Neural progenitor cell (in vitro differentiated cells): Measurements from ENCODE around the gene PLOD3. TPM values are rescaled to one million over a fixed set of nuclear protein-coding genes. Genes with fewer than 3 reads are reported as not detected.

Experiments
- DNase-seq: peaks from one replicate; pipeline ENCODE4 v3.0.0-alpha.2; 2016; ENCODE audit warnings: low spot score
- H2AFZ ChIP-seq: fragments of 200-600 bp; sonication (generic); replicated peaks from 2 replicates; pipeline ENCODE4 v1.6.1; 2016; ENCODE audit warnings: antibody characterized with exemption
- H3F3A ChIP-seq: fragments of 200-600 bp; sonication (generic); 2 replicates; pipeline ENCODE4 v1.6.1; 2016; ENCODE audit warnings: antibody characterized with exemption, low read depth
- H3K27ac ChIP-seq: fragments of 200-600 bp; sonication (generic); 2 replicates; pipeline ENCODE4 v1.5.1; 2016; ENCODE audit warnings: mild to moderate bottlenecking
- H3K27me3 ChIP-seq: fragments of 200-600 bp; sonication (generic); 2 replicates; pipeline ENCODE4 v1.6.1; 2016; ENCODE audit warnings: mild to moderate bottlenecking, moderate library complexity
- H3K36me3 ChIP-seq: fragments of 200-600 bp; sonication (generic); 2 replicates; pipeline ENCODE4 v1.5.1; 2016
- H3K4me1 ChIP-seq: fragments of 200-600 bp; sonication (generic); 2 replicates; pipeline ENCODE4 v1.6.1; 2016; ENCODE audit warnings: mixed run types
- H3K4me2 ChIP-seq: fragments of 200-600 bp; sonication (generic); 2 replicates; pipeline ENCODE4 v1.6.1; 2016
- H3K4me3 ChIP-seq: fragments of 200-600 bp; sonication (generic); 2 replicates; pipeline ENCODE4 v1.5.1; 2016
- H3K79me2 ChIP-seq: fragments of 200-600 bp; sonication (generic); 2 replicates; pipeline ENCODE4 v1.6.1; 2016; ENCODE audit warnings: low read depth
- H3K9ac ChIP-seq: fragments of 200-600 bp; sonication (generic); 2 replicates; pipeline ENCODE4 v1.6.1; 2016
- H3K9me3 ChIP-seq: fragments of 200-600 bp; sonication (generic); 2 replicates; pipeline ENCODE4 v1.5.1; 2016; ENCODE audit warnings: low read depth
- H4K20me1 ChIP-seq: fragments of 200-600 bp; sonication (generic); 2 replicates; pipeline ENCODE4 v1.6.1; 2016; ENCODE audit warnings: low read depth
- H3K27ac Mint-ChIP-seq: 3 replicates; pipeline ENCODE4 v1.8.0; 2021; ENCODE audit warnings: mixed read lengths
- H3K27me3 Mint-ChIP-seq: 2 replicates; pipeline ENCODE4 v1.8.0; 2022; ENCODE audit warnings: low read depth, mild to moderate bottlenecking, inconsistent platforms, moderate library complexity, mixed read lengths; ENCODE audit not compliant: insufficient read depth
- H3K36me3 Mint-ChIP-seq: 3 replicates; pipeline ENCODE4 v1.8.0; 2021; ENCODE audit warnings: mixed read lengths
- H3K4me1 Mint-ChIP-seq: 3 replicates; pipeline ENCODE4 v1.8.0; 2021; ENCODE audit warnings: mixed read lengths
- H3K4me3 Mint-ChIP-seq: 3 replicates; pipeline ENCODE4 v1.8.0; 2021; ENCODE audit warnings: mild to moderate bottlenecking, moderate library complexity, mixed read lengths
- H3K9me3 Mint-ChIP-seq: 3 replicates; pipeline ENCODE4 v1.8.0; 2020; ENCODE audit warnings: mixed read lengths
- EZH2 ChIP-seq: fragments of 200-600 bp; sonication (generic); IDR thresholded peaks from 2 replicates; pipeline ENCODE4 v1.6.1; 2017; ENCODE audit warnings: antibody characterized with exemption, mild to moderate bottlenecking, moderate library complexity
- EZH2phosphoT487 ChIP-seq: fragments of 200-600 bp; sonication (generic); IDR thresholded peaks from 2 replicates; pipeline ENCODE4 v1.6.1; 2017; ENCODE audit warnings: antibody characterized with exemption
- total RNA-seq: library from RNA; depleted of rRNA; stranded (reverse); fragments of >200 nt; gene quantifications from 2 replicates; pipeline ENCODE4 v1.2.3, GENCODE V29; 2015; ENCODE audit warnings: low replicate concordance
- TF ChIP-seq, protein P1 (sequence below): fragments of 200-600 bp; sonication (generic); IDR thresholded peaks from 2 replicates; pipeline ENCODE4 v1.5.1; 2017; ENCODE audit warnings: antibody characterized with exemption, mild to moderate bottlenecking

PLOD3 gene
- total RNA-seq, 1 donor from 2014 or later: 9.4 TPM

DNA sequence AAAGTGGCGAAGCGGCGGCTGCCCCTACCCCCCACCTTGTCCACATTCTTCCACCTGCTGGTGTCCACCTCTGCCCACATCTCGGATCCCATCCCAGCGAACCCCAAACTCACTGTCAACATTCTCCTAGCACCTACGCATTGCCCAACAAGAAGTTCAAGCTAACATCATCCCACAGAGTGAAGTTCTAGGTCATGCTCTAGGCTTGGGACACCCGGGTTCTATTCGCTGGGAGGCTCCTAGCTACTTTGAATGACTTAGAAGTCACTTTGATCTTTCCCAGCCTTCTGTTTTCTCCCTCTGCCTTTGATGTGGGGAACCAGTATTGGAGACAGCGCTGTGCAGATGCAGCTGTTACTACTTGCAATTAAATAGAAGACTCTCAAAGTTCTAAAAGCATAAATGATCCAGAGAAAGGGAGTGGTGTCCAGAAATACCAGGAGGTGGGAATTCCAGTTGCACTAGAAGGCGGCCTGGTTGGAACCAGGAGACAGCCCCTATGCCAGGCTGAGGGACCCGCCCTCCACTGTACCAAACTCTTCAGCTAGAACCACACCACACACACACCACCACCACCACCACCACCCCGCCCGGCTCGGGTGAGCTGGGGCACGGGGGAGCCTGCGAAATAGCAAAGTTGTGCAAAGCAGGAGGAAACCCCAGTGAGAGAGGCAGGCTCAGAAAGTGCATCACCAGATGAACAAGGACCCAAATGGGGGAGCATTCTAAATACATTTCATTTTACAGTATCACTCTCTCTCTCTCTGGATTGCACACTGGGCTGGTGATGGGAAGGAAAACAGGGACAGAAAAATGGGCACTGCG, 46.6 kb downstream of the PLOD3 start:
- Histone ChIP-seq H3K79me2 (no peaks in the 10 kb centered on the region), H3K9ac (no peak overlapping the region), H3K4me1 (peaks cover 41% of the 10 kb centered on the region), H3F3A (peaks cover 26% of the 10 kb centered on the region), H2AFZ (no peak overlapping the region), H3K27me3 (peaks cover 100% of the 10 kb centered on the region), H3K36me3 (no peaks in the 10 kb centered on the region), H3K4me2 (no peak overlapping the region), H3K4me3 (no peak overlapping the region), H3K27ac (no peak overlapping the region), H4K20me1 (peaks cover 69% of the 10 kb centered on the region), H3K9me3 (no peaks in the 10 kb centered on the region)
- Mint-ChIP-seq H3K36me3 (no peaks in the 10 kb centered on the region), H3K9me3 (peaks cover under 1% of the 10 kb centered on the region), H3K27ac (no peak overlapping the region), H3K4me3 (peak overlapping the region; percentile 19), H3K4me1 (peaks cover 61% of the 10 kb centered on the region), H3K27me3 (peaks cover 84% of the 10 kb centered on the region)
- peak; percentile 60 for TF ChIP-seq EZH2
- TF ChIP-seq, protein P1, sequence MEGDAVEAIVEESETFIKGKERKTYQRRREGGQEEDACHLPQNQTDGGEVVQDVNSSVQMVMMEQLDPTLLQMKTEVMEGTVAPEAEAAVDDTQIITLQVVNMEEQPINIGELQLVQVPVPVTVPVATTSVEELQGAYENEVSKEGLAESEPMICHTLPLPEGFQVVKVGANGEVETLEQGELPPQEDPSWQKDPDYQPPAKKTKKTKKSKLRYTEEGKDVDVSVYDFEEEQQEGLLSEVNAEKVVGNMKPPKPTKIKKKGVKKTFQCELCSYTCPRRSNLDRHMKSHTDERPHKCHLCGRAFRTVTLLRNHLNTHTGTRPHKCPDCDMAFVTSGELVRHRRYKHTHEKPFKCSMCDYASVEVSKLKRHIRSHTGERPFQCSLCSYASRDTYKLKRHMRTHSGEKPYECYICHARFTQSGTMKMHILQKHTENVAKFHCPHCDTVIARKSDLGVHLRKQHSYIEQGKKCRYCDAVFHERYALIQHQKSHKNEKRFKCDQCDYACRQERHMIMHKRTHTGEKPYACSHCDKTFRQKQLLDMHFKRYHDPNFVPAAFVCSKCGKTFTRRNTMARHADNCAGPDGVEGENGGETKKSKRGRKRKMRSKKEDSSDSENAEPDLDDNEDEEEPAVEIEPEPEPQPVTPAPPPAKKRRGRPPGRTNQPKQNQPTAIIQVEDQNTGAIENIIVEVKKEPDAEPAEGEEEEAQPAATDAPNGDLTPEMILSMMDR: no peak
- peak; percentile 64 for TF ChIP-seq EZH2phosphoT487
- DNase-seq: no peak

GRCh38 chr7:101169838-101170551, 47.4 kb downstream of the PLOD3 start:
- peaks cover 43% of the 10 kb centered on the region for H3K4me1 ChIP-seq
- H3K9me3 ChIP-seq: no peaks in the 10 kb centered on the region
- Mint-ChIP-seq H3K4me3 (peak overlapping the region; percentile 80), H3K4me1 (peaks cover 67% of the 10 kb centered on the region), H3K27me3 (peaks cover 84% of the 10 kb centered on the region), H3K27ac (no peak overlapping the region), H3K9me3 (no peaks in the 10 kb centered on the region), H3K36me3 (no peaks in the 10 kb centered on the region)
- TF ChIP-seq, protein P1: peak; percentile 94
- TF ChIP-seq EZH2 (peak; percentile 88), EZH2phosphoT487 (peak; percentile 78)
- no peak overlapping the region for H2AFZ ChIP-seq
- H3K79me2 ChIP-seq: no peaks in the 10 kb centered on the region
- peaks cover 21% of the 10 kb centered on the region for H3F3A ChIP-seq
- peak; percentile 81 for DNase-seq
- H3K27me3 ChIP-seq: peaks cover 100% of the 10 kb centered on the region
- no peak overlapping the region for H3K4me3 ChIP-seq
- H3K36me3 ChIP-seq: no peaks in the 10 kb centered on the region
- peaks cover 74% of the 10 kb centered on the region for H4K20me1 ChIP-seq
- H3K9ac ChIP-seq: no peak overlapping the region
- peak overlapping the region; percentile 41 for H3K4me2 ChIP-seq
- no peak overlapping the region for H3K27ac ChIP-seq

GRCh38 chr7:101169110-101169837, 48.1 kb downstream of the PLOD3 start:
- H3K36me3 ChIP-seq: no peaks in the 10 kb centered on the region
- no peak overlapping the region for H3K9ac ChIP-seq
- Mint-ChIP-seq H3K27ac (no peak overlapping the region), H3K9me3 (no peaks in the 10 kb centered on the region), H3K36me3 (no peaks in the 10 kb centered on the region), H3K4me1 (peaks cover 70% of the 10 kb centered on the region), H3K27me3 (peaks cover 84% of the 10 kb centered on the region), H3K4me3 (peak overlapping the region; percentile 80)
- peaks cover 47% of the 10 kb centered on the region for H3K4me1 ChIP-seq
- H3K9me3 ChIP-seq: no peaks in the 10 kb centered on the region
- H3K4me2 ChIP-seq: no peak overlapping the region
- TF ChIP-seq, protein P1: no peak
- TF ChIP-seq EZH2phosphoT487 (no peak), EZH2 (no peak)
- H2AFZ ChIP-seq: no peak overlapping the region
- no peak for DNase-seq
- no peak overlapping the region for H3K27ac ChIP-seq
- H3K27me3 ChIP-seq: peaks cover 100% of the 10 kb centered on the region
- H3F3A ChIP-seq: peaks cover 14% of the 10 kb centered on the region
- no peaks in the 10 kb centered on the region for H3K79me2 ChIP-seq
- H3K4me3 ChIP-seq: no peak overlapping the region
- H4K20me1 ChIP-seq: peaks cover 78% of the 10 kb centered on the region
